HPDE6-E6E7 (cell line): ENCODE measurements around the gene FAM163A.
"Not testable (repeated sequence)": the region's sequence is repeated elsewhere in the genome, so short reads cannot be mapped to it uniquely, and the experiment has no call there.

Experiments used
- DNase-seq: peaks from one replicate; pipeline ENCODE4 v3.0.0; 2011; ENCODE audit warnings: missing footprints; ENCODE audit errors: extremely low spot score

FAM163A gene

DNA sequence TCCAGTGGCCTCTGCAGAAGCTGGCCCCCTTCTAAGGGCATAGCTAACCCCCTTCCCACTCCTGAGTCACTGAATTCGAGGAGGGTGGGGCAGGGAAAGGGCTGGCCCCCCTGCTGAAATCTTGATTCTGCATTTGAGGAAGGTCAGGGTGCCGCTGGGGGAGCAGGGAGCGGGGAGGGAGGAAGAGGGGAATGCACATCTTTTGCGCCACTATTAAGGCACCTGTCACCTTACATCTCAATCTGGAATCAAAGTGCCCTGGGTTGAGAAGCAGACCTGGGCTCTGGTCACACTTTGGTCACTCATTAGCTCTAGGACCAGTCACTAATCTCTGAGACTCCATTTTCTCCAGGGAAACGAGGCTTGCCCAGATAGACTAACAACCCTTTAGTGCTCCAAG, 72.5 kb downstream of the FAM163A start:
- no peak for DNase-seq

DNA sequence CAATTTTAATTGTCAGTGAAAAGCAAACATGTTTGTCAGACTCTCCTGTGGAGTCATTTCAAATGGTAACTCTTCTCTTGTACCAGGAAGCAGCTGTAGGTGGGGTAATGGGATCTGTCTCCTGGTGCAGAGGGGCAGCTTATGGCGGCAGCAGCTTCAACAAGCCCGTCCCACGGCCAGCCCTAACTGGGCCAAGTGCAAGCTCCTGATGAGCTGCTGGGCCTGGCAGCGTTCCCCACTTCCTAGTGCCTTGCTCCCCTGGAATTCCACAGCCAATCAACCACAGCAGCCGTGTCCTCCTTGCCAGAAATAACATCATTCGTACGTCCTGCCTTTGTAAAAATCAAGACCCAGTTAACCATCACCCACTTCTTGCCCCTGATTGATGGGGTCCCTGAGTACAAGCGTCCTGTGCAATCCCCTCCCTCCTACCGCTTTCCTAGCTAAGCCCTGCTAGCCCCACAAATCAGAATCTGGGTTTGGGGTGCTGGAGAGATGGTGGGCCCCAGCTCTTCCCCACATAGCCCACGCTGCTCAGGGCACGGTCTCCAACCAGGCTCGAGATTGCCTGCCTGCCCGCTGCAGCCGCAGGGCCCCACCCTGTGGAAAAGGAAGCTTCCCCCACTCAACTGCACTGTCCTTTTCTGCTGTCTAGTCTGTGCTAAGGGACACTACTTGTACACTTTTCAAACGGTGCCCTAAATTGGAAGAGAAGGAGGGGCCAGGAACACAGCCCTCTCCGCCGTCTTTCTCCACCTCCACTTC, 73.3 kb downstream of the FAM163A start:
- DNase-seq: no peak

- DNase-seq: no peak
These were observed 74.0 kb downstream of the FAM163A start for GRCh38 chr1:179817056-179817455.

DNA sequence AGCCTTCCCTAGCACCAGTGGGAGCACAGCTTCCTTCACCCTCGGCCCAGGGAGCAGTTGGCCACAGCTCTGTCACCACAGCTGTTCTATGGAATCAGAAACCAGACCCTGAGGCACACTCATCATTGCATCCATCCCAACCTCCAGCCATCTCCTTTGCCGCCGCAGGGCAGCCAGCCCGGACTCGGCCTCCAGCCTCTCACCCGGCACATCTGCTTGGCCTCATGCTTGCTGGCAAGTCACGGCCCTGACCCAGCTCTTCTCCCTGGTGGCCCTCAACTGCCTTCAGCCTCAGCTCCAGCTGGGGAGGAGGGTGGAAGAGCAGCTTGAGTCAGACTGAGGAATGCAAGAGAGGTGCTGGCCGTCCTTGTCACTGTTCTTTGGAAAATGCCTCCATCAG, 74.7 kb downstream of the FAM163A start:
- no peak for DNase-seq

DNA sequence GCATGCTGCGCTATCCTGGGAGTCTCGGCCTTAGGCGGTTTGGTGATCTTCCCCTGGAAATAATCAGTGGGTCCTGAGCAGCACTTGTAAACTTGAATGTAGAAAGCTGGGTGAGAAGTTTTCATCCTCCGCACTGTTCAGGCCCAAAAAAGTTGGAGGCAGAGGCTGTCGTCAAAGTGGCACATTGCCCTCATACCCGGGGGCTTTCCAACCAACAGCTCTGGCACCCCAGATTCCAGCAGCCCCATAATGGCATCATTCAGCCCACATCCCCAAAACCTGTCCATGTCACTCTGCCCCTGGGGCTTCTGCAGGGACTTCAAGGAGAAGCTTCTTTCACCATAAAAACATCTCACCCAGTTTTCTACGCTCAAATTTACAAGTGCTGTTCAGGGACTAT, 75.2 kb downstream of the FAM163A start:
- no peak for DNase-seq

- DNase-seq: no peak
These were observed 75.7 kb downstream of the FAM163A start for GRCh38 chr1:179818743-179819173.

GRCh38 chr1:179820226-179820970, 77.3 kb downstream of the FAM163A start:
- DNase-seq: no peak

DNA sequence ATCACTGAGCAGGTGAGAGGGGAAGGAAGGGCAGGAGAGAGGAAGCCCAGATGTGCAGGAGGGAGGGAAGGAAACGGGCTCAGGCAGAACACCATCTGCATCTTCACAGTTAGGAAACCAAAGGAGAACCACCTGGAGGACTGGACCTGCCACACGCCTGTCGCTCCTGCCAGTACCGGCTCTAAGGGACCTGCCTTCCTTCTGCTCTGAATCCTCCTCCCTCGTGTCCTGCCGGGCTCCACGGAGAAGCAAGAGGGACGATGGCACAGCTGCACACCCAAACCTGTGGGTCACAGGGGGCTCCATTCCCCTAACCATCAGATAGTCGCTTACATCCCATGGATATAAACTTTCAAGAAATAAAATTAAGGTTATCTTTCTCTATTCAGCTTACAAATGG, 78.4 kb downstream of the FAM163A start:
- no peak for DNase-seq

DNA sequence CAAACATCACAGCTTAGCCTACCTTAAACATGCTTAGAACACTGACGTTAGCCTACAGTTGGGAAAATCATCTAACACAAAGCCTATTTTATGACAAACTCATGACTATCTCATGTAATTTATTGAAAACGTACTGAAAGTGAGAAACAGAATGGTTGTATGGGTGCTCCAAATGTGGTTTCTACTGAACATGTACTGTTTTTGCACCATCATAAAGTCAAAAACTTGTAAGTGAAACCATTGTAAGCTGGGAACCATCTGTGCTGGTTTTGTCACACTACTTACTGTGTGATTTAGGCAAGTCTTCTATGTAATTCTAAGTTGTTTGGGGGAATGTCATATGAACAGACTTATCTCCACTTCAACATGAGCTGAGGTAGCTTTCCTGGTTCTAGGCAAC, 79.0 kb downstream of the FAM163A start:
- DNase-seq: no peak

GRCh38 chr1:179823693-179824092, 80.6 kb downstream of the FAM163A start:
- DNase-seq: no peak

DNA sequence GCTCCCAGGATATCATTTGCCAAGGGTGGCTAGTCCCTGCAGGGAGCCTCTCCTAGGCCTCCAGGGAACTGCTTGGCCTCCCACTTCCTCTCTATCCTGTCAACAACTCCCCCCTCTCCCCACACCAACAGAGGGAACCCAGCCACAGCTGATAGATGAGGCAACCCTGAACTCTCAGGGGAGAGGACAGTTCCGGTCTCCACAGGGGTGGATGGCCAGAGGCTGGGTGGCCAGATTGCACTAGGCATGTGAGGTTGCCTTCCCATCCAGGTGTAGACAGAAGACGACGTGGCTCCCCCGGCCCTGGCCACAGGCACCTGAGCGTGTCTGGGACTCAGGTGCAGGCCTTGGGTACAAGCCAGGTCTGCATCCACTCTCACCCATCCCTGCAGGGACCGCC, 81.2 kb downstream of the FAM163A start:
- DNase-seq: no peak

DNA sequence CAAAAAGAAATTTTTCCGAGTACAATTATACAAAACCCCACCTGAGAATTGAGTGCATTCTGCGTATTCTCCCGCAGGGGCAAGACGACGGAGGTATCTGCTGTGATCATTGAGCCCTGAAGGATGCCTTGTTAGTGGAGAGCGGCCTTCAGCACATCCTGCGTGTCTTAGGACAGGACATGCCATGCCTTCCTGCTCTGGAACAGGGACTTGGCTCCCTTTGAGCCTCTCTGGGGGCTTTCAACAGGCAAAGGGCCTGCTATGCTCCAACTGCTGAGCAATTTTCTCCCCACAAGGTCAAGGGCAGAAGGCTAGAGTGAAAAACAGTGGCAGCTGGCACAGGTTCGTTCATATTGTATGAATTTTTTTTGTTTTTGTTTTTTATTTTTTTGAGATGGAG, 82.1 kb downstream of the FAM163A start:
- no peak for DNase-seq

- DNase-seq: no peak
These were observed 82.8 kb downstream of the FAM163A start for GRCh38 chr1:179825798-179826460.

DNA sequence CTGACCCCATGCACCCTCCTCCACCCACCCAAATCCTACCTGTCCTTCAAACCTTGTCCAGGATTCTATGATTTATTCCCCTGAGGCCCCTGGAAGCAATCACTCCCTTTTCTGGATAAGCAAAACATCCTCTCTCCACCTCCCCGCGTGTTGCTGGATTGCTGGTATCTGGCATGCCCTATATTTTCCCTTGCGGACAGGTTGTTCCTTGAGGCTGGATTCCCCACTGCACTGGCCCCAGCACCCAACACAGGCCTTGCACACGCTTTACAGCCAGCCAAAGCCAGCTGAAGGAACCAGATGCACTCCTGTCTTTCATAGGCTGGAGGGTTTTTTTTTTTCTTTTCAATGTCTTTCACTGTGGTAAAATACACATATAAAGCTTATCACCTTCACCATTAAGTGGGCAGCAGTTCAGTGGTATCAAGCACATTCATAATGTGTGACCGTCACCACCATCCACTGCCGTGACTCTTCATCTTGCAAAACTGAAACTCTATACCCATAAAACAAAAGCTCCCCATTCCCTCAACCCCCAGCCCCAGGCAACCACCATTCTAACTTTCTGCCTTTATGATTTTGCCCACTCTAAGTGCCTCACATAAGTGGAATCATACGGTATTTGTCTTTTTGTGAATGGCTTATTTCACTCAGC, 83.7 kb downstream of the FAM163A start:
- no peak for DNase-seq

DNA sequence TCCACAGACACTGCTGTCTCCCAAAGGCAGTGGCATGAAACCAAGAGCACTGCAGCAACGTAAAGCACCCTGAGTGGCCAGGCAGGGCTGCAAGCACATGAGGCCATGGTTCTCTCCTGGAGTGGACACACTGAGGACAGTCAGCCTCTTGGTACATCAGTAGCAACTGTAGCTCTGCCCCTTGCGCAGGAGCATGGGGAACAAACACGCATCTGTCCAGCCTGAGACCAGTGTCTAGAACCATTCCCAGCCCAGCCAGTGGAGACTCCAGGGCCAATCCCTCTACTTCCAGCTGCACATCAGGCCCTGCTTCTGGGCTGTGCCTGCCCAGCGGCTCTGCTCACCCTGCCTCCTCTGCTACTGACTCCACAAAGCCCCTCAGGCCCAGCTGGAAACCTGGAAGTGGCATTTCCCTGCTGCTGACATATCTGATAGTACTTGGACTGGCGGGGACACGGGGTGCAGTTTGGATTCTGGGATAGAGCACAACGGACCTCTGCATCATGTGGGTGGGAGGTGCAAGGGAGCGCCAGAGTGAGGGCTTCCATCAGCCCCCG, 85.5 kb downstream of the FAM163A start:
- no peak for DNase-seq

GRCh38 chr1:179831225-179831624, 88.1 kb downstream of the FAM163A start:
- DNase-seq: no peak

- DNase-seq: no peak
These were observed 89.0 kb downstream of the FAM163A start for GRCh38 chr1:179831852-179832699.

DNA sequence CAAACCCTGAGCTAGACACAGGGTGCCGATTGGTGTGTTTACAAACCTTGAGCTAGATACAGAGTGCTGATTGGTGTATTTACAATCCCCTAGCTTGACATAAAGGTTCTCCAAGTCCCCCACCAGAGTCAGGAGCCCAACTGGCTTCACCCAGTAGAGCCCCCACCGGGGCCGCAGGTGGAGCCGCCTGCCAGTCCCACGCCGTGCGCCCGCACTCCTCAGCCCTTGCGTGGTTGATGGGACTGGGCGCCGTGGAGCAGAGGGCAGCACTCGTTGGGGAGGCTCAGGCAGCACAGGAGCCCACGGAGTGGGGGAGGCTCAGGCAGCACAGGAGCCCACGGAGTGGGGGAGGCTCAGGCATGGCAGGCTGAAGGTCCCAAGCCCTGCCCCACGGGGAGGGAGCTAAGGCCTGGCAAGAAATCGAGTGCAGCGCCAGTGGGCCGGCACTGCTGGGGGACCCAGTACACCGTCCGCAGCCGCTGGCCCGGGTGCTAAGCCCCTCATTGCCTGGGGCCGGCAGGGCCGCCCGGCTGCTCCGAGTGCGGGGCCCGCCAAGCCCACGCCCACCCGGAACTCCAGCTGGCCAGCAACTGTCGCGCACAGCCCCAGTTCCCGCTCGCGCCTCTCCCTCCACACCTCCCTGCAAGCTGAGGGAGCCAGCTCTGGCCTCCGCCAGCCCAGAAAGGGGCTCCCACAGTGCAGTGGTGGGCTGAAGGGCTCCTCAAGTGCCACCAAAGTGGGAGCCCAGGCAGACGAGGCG, 93.8 kb downstream of the FAM163A start:
- DNase-seq: not testable (repeated sequence)

DNA sequence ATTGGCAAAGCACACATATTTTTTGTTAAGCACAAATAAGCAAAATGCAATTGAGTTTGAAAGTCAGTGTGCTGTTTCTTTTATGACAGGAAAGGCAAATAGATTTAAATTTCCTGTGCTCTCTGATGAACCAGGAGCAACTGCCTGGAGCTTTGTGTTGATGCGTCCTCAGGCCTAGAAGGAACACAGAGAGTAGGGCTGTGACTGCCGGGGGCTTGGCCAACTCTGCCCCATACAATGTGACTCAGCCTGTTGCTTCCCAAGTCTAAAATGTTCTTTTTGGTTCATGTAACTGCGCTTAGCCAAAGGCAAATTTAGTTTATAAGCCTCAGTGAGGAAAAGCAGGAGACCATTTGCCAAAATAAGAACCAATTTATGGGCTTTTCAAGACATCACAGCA, 97.0 kb downstream of the FAM163A start:
- DNase-seq: no peak

DNA sequence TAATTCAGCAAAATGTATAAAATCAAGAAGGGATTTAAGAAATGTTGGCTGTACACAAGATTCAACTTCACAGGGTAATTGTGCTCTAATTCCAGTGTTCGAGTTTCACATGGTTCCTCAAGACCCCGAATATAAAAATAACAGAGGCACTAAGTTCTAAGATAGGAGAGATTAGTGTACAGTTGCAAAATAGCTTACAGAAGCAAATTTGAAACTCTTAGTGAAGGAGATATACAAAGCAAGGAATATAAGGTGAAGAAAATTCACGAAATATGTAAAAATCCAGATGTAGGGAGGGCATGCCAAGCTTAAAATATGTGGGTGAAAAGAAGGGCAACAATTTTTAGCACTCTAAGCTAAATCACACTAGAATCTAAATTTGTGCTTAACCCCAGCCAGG, 105.1 kb downstream of the FAM163A start:
- no peak for DNase-seq
